Lower lobe of right lung (tissue), 2 donors: Measurements from ENCODE around the gene MCTP1. TPM values are rescaled to one million over a fixed set of nuclear protein-coding genes. Genes with fewer than 3 reads are reported as not detected.

ENCODE experiments used
- ATAC-seq, 2 donors: fragments of 200-7000 bp; cut with Tn5 transposase; one replicate each; pipeline ENCODE4 v1.9.1; 2020 to 2022; ENCODE audit warnings: mild to moderate bottlenecking in 2 of 2, moderate library complexity in 2 of 2
- DNase-seq: peaks from one replicate; pipeline ENCODE4 v3.0.0-alpha.2; 2020
- H3K27ac ChIP-seq: fragments of 200-600 bp; one replicate; pipeline ENCODE4 v1.8.0; 2022
- H3K27me3 ChIP-seq: fragments of 200-600 bp; one replicate; pipeline ENCODE4 v1.8.0; 2022; ENCODE audit warnings: low read depth
- H3K36me3 ChIP-seq: fragments of 200-600 bp; one replicate; pipeline ENCODE4 v1.8.0; 2022; ENCODE audit warnings: mild to moderate bottlenecking
- H3K4me1 ChIP-seq: fragments of 200-600 bp; one replicate; pipeline ENCODE4 v1.8.0; 2022
- H3K4me3 ChIP-seq: fragments of 200-600 bp; one replicate; pipeline ENCODE4 v1.8.0; 2022; ENCODE audit warnings: mild to moderate bottlenecking
- H3K9me3 ChIP-seq: fragments of 200-600 bp; one replicate; pipeline ENCODE4 v1.8.0; 2022
- CTCF ChIP-seq: fragments of 200-600 bp; IDR thresholded peaks from one replicate; pipeline ENCODE4 v1.8.0; 2022; ENCODE audit warnings: antibody characterized with exemption, mild to moderate bottlenecking
- intact Hi-C: fragments of 100-400 bp; cut with DNase I; formaldehyde crosslinking; loops from one replicate; pipeline ENCODE4 v1.11.0; 2022
- total RNA-seq: library from RNA; stranded (reverse); fragmentation: NEBNext Ultra II Directional; extraction: Animal tissue kit (Norgen Biotek cat#: 25700); gene quantifications from one replicate; pipeline ENCODE4 v1.2.1, GENCODE V29; 2021
- donor health status: DM: no; HTN: yes; CAD: no; lungs with severe emphysema.

The MCTP1 gene
- total RNA-seq, 1 donor from 2014 or later: 38.7 TPM

GRCh38 chr5:95022967-95023695, 261.8 kb downstream of the MCTP1 start:
- H3K4me1 ChIP-seq: peaks cover 7% of the 10 kb centered on the region
- H3K36me3 ChIP-seq: no peaks in the 10 kb centered on the region
- peak; percentile 43 for DNase-seq
- H3K27me3 ChIP-seq: no peaks in the 10 kb centered on the region
- intact Hi-C loops: no loop called here
- no peak for ATAC-seq
- no peak overlapping the region for H3K27ac ChIP-seq
- TF ChIP-seq CTCF: no peak
- H3K9me3 ChIP-seq: no peaks in the 10 kb centered on the region
- no peak overlapping the region for H3K4me3 ChIP-seq

- ATAC-seq (no peak), DNase-seq (no peak)
- H3K9me3 ChIP-seq: no peaks in the 10 kb centered on the region
- no peak for TF ChIP-seq CTCF
- no peaks in the 10 kb centered on the region for H3K27me3 ChIP-seq
- intact Hi-C loops: no loop called here
- no peak overlapping the region for H3K4me3 ChIP-seq
- no peaks in the 10 kb centered on the region for H3K4me1 ChIP-seq
- no peak overlapping the region for H3K27ac ChIP-seq
- no peaks in the 10 kb centered on the region for H3K36me3 ChIP-seq
These were observed 264.5 kb downstream of the MCTP1 start for GRCh38 chr5:95020345-95020744.

GRCh38 chr5:95018946-95019345, 265.9 kb downstream of the MCTP1 start:
- Histone ChIP-seq H3K9me3 (no peaks in the 10 kb centered on the region), H3K27ac (no peak overlapping the region), H3K4me3 (no peak overlapping the region), H3K4me1 (no peaks in the 10 kb centered on the region), H3K27me3 (no peaks in the 10 kb centered on the region), H3K36me3 (no peaks in the 10 kb centered on the region)
- intact Hi-C loops: no loop called here
- ATAC-seq: no peak
- no peak for DNase-seq
- no peak for TF ChIP-seq CTCF

GRCh38 chr5:95018511-95018910, 266.4 kb downstream of the MCTP1 start:
- no peak for ATAC-seq
- Histone ChIP-seq H3K9me3 (no peaks in the 10 kb centered on the region), H3K4me3 (no peak overlapping the region), H3K27me3 (no peaks in the 10 kb centered on the region), H3K36me3 (no peaks in the 10 kb centered on the region), H3K27ac (no peak overlapping the region), H3K4me1 (no peaks in the 10 kb centered on the region)
- no peak for DNase-seq
- TF ChIP-seq CTCF: no peak
- intact Hi-C loops: no loop called here

- H3K27me3 ChIP-seq: no peaks in the 10 kb centered on the region
- H3K27ac ChIP-seq: no peak overlapping the region
- H3K4me1 ChIP-seq: no peaks in the 10 kb centered on the region
- intact Hi-C loops: no loop called here
- DNase-seq (no peak), ATAC-seq (no peak)
- no peaks in the 10 kb centered on the region for H3K36me3 ChIP-seq
- no peak overlapping the region for H3K4me3 ChIP-seq
- TF ChIP-seq CTCF: no peak
- H3K9me3 ChIP-seq: peaks cover 2% of the 10 kb centered on the region
These were observed 275.1 kb downstream of the MCTP1 start for GRCh38 chr5:95009812-95010211.
